ENCODE results near the gene DNPEP.

- no peak for TF ChIP-seq POLR2A (IDR thresholded peaks at IDR 0.05; ENCODE audit: low read depth, low read length)
- no peak for TF ChIP-seq TAF1 (IDR thresholded peaks at IDR 0.05; ENCODE audit: low read depth, low read length)
- TF ChIP-seq POLR2AphosphoS5 (IDR thresholded peaks at IDR 0.05; ENCODE audit: low read depth, low read length) = no peak
- TF ChIP-seq POU2F2 (IDR thresholded peaks at IDR 0.05; ENCODE audit: low read depth, low read length) = no peak
- TF ChIP-seq PAX5 (IDR thresholded peaks at IDR 0.05; ENCODE audit: insufficient read depth, low read length, severe bottlenecking) = no peak
- TF ChIP-seq SPI1 (IDR thresholded peaks at IDR 0.05; ENCODE audit: low read depth, low read length) = no peak
These were observed 37.5 kb downstream of the DNPEP start for GRCh38 chr2:219350215-219350614.
